ENCODE results near the gene MBD4. TPM values are rescaled to one million over a fixed set of nuclear protein-coding genes. Genes with fewer than 3 reads are reported as not detected.

MBD4 gene
- polyA plus RNA-seq, 3 donors: 25.6 to 31.5 (median 30.1) TPM

DNA sequence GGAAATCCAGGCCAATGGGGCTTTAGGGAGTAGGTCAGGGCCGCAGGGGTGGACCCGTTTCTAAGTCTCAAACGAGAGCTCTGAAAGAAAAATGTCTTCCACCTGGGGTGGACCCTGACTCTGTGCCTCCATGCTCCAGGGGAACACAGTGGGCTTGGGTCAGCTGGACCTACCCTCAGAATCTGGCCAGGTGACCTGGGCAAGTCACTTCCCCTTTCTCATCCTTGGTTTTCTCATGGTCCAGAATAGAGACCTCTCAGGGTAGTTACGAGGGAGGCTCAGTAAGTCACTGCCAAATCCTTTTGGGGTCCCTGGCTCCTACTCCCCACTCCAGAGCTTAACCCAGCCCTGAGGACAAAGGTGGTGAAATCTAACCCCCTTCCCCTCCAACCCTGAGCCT, 37.1 kb downstream of the MBD4 start:
- Mint-ChIP-seq H3K9me3 (no peaks in the 10 kb centered on the region), H3K27me3 (ENCODE audit: low read depth in 3 of 3) (peaks cover 0 to 2% (median 2%) of the 10 kb centered on the region in 3 donors), H3K36me3 (peaks cover 0 to 2% of the 10 kb centered on the region in 2 donors), H3K4me3 (no peak overlapping the region), H3K4me1 (peaks cover 15% of the 10 kb centered on the region), H3K27ac (no peak overlapping the region)
- peaks cover 17% of the 10 kb centered on the region for H3K79me2 ChIP-seq (ENCODE audit: insufficient read depth, low read length)
- no peak overlapping the region for H3K9ac ChIP-seq (ENCODE audit: insufficient read depth, low read length, poor library complexity, severe bottlenecking)
- H3K9me3 ChIP-seq (replicated peaks in 1 of 2; ENCODE audit: control insufficient read depth in 1 of 2, insufficient read depth in 1 of 2, low read length in 2 of 2): no peaks in the 10 kb centered on the region
- peaks cover 15 to 18% of the 10 kb centered on the region in 2 donors for H3K4me1 ChIP-seq (ENCODE audit: control insufficient read depth in 1 of 2, insufficient read depth in 2 of 2, low read length in 2 of 2)
- H3K27me3 ChIP-seq (ENCODE audit: control insufficient read depth in 2 of 2, insufficient read depth in 2 of 2, low read length in 2 of 2): no peaks in the 10 kb centered on the region
- WGBS (ENCODE audit: insufficient coverage): 100% methylated on average over 1 of the region's 4 CpGs
- no peak overlapping the region for H2AFZ ChIP-seq (ENCODE audit: insufficient read depth, low read depth, low read length, poor library complexity, severe bottlenecking)
- TF ChIP-seq, protein P1, sequence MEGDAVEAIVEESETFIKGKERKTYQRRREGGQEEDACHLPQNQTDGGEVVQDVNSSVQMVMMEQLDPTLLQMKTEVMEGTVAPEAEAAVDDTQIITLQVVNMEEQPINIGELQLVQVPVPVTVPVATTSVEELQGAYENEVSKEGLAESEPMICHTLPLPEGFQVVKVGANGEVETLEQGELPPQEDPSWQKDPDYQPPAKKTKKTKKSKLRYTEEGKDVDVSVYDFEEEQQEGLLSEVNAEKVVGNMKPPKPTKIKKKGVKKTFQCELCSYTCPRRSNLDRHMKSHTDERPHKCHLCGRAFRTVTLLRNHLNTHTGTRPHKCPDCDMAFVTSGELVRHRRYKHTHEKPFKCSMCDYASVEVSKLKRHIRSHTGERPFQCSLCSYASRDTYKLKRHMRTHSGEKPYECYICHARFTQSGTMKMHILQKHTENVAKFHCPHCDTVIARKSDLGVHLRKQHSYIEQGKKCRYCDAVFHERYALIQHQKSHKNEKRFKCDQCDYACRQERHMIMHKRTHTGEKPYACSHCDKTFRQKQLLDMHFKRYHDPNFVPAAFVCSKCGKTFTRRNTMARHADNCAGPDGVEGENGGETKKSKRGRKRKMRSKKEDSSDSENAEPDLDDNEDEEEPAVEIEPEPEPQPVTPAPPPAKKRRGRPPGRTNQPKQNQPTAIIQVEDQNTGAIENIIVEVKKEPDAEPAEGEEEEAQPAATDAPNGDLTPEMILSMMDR (IDR thresholded peaks at IDR 0.05): no peak
- peaks cover 12% of the 10 kb centered on the region for H4K20me1 ChIP-seq (ENCODE audit: insufficient read depth, low read length)
- no peak for DNase-seq
- H3K27ac ChIP-seq (ENCODE audit: low read depth in 1 of 2, low read length in 2 of 2): no peak overlapping the region
- intact Hi-C loops (cut with micrococcal nuclease): loop anchor here in 1 of 2 donors (5.0 kb wide), 1 partner anchor 35 kb away; the partner anchor contains the start of gene MBD4
- H3K4me3 ChIP-seq (replicated peaks in 1 of 3; ENCODE audit: low read depth in 2 of 3, low read length in 3 of 3): no peak overlapping the region
- peaks cover 0 to under 1% of the 10 kb centered on the region in 2 donors for H3K36me3 ChIP-seq (replicated peaks in 1 of 2; ENCODE audit: control insufficient read depth in 1 of 2, insufficient read depth in 2 of 2, low read length in 2 of 2)
- no peak overlapping the region for H3K4me2 ChIP-seq (replicated peaks; ENCODE audit: extremely low read depth, low read length, poor library complexity, severe bottlenecking)

DNA sequence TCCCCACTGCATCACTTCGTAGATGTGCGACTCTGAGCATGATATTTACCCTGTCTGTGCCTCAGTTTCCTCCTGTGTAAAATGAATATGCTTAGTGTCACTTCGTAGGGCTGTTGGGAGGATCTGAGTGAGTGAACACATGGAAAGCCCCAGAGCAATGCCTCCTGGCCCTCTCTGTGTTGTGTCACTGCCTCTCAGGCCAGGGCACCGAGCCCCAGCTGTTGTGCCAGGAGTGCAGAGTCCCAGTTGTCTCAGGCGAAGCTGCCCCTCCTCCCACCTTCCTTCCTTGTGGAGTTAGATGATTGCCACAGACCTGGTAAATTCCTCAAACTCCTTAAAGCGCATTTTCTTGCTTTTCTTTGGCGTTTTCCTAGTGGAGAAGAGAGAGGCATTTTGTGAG, 37.5 kb downstream of the MBD4 start:
- Histone ChIP-seq H3K27me3 (ENCODE audit: control insufficient read depth in 2 of 2, insufficient read depth in 2 of 2, low read length in 2 of 2) (no peaks in the 10 kb centered on the region), H3K9me3 (replicated peaks in 1 of 2; ENCODE audit: control insufficient read depth in 1 of 2, insufficient read depth in 1 of 2, low read length in 2 of 2) (no peaks in the 10 kb centered on the region), H3K9ac (ENCODE audit: insufficient read depth, low read length, poor library complexity, severe bottlenecking) (no peak overlapping the region), H3K36me3 (replicated peaks in 1 of 2; ENCODE audit: control insufficient read depth in 1 of 2, insufficient read depth in 2 of 2, low read length in 2 of 2) (peaks cover 0 to 5% of the 10 kb centered on the region in 2 donors), H4K20me1 (ENCODE audit: insufficient read depth, low read length) (peaks cover 16% of the 10 kb centered on the region), H3K4me1 (ENCODE audit: control insufficient read depth in 1 of 2, insufficient read depth in 2 of 2, low read length in 2 of 2) (peaks cover 17 to 21% of the 10 kb centered on the region in 2 donors), H2AFZ (ENCODE audit: insufficient read depth, low read depth, low read length, poor library complexity, severe bottlenecking) (no peak overlapping the region), H3K79me2 (ENCODE audit: insufficient read depth, low read length) (peaks cover 21% of the 10 kb centered on the region), H3K4me3 (replicated peaks in 1 of 3; ENCODE audit: low read depth in 2 of 3, low read length in 3 of 3) (no peak overlapping the region), H3K27ac (ENCODE audit: low read depth in 1 of 2, low read length in 2 of 2) (no peak overlapping the region), H3K4me2 (replicated peaks; ENCODE audit: extremely low read depth, low read length, poor library complexity, severe bottlenecking) (no peak overlapping the region)
- Mint-ChIP-seq H3K36me3 (peaks cover 1 to 2% of the 10 kb centered on the region in 2 donors), H3K27me3 (ENCODE audit: low read depth in 3 of 3) (peaks cover 0 to 2% (median 2%) of the 10 kb centered on the region in 3 donors), H3K9me3 (no peaks in the 10 kb centered on the region), H3K4me1 (peaks cover 19% of the 10 kb centered on the region), H3K27ac (no peak overlapping the region), H3K4me3 (no peak overlapping the region)
- intact Hi-C loops (cut with micrococcal nuclease): loop anchor here in 1 of 2 donors (5.0 kb wide), 1 partner anchor 35 kb away; the partner anchor contains the start of gene MBD4
- DNase-seq: no peak
- WGBS (ENCODE audit: insufficient coverage): 100% methylated on average over 2 of the region's 7 CpGs
- TF ChIP-seq, protein P1 (IDR thresholded peaks at IDR 0.05): no peak

All from CD14-positive monocyte (primary cell).